ENCODE measurements around the gene NFIC. TPM values are rescaled to one million over a fixed set of nuclear protein-coding genes. Genes with fewer than 3 reads are reported as not detected.
"Not testable (repeated sequence)": the region's sequence is repeated elsewhere in the genome, so short reads cannot be mapped to it uniquely, and the experiment has no call there.

Gene NFIC
- total RNA-seq, 8 experiments from 2014 or later, result 0.82 to 77.5 (median 6.3) TPM

GRCh38 chr19:3441089-3441985 lies 75.0 kb downstream of the NFIC start:
- WGBS, 10 experiments, result 88 to 100% (median 93%) methylated on average over 3 to 9 of the region's 25 CpGs; no CpG with 5 or more reads in 5 of the 10 experiments
- ATAC-seq (replicated peaks in 6 of 8), result no peak
- Histone ChIP-seq H3K4me1 (replicated peaks in 1 of 2) (peaks cover 20 to 25% of the 10 kb centered on the region in 2 donors), H3K4me3 (no peak overlapping the region), H3K27ac (no peak overlapping the region)
- in situ Hi-C loops (cut with MboI; ENCODE audit: low pct_unique_long_range_greater_than_20kb in 2 of 9, low sequenced_read_pairs in 9 of 9, unreplicated experiment in 9 of 9), result no loop called here

DNA sequence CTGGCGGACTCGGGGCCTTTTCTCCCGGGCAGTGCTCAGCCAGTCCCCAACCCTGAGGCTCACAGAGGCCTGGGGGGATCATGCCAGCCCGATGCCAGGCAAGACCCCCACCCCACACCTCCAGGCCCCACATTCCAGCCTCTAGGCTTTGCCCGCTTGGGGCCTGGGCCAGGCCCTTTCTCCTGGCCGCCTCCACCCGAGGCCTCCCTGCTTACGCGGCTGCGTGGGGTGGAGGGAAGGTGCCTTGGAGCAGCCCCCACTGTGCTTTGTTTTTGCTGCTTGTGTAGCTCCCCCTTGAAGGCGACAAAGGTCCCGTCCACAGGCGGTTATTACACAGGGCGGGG lies 75.6 kb downstream of the NFIC start:
- peaks cover 20 to 25% of the 10 kb centered on the region in 2 donors for H3K4me1 ChIP-seq (replicated peaks in 1 of 2)
- no peak overlapping the region for H3K27ac ChIP-seq
- in situ Hi-C loops (cut with MboI; ENCODE audit: low pct_unique_long_range_greater_than_20kb in 2 of 9, low sequenced_read_pairs in 9 of 9, unreplicated experiment in 9 of 9), result no loop called here
- no peak for ATAC-seq (replicated peaks in 6 of 8)
- no peak overlapping the region for H3K4me3 ChIP-seq
- 52 to 100% (median 84%) methylated on average over 1 to 9 of the region's 14 CpGs; no CpG with 5 or more reads in 4 of the 10 experiments for WGBS, 10 experiments

DNA sequence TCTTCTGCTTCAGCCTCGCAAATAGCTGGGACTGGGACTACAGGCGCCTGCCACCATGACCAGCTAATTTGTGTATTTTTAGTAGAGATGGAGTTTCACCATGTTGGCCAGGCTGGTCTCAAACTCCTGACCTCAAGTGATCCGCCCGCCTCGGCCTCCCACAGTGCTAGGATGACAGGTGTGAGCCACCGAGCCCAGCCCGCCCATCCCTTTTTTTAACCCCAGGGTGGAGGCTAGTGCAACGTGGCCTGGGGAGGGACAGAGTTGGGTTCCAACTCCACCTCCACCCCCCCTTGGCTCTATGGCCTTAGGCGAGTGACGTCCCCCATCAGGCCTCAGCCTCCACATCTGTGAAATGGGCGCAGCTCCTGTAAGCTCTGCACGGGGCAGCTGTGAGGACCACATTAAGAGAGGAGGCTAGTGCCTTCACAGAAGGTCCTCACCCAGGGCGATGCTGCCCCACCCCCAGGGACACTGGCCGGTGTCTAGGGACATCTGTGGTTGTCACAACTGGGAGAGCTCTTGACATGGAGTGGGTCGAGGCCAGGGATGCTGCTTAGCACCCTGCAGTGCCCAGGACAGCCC lies 76.2 kb downstream of the NFIC start:
- Histone ChIP-seq H3K27ac (no peak overlapping the region), H3K4me3 (no peak overlapping the region), H3K4me1 (replicated peaks in 1 of 2) (peaks cover 20 to 25% of the 10 kb centered on the region in 2 donors)
- no peak for ATAC-seq (replicated peaks in 6 of 8)
- in situ Hi-C loops (cut with MboI; ENCODE audit: low pct_unique_long_range_greater_than_20kb in 2 of 9, low sequenced_read_pairs in 9 of 9, unreplicated experiment in 9 of 9), result no loop called here
- WGBS, 10 experiments, result 72 to 90% (median 75%) methylated on average over 4 of the region's 15 CpGs; no CpG with 5 or more reads in 7 of the 10 experiments

DNA sequence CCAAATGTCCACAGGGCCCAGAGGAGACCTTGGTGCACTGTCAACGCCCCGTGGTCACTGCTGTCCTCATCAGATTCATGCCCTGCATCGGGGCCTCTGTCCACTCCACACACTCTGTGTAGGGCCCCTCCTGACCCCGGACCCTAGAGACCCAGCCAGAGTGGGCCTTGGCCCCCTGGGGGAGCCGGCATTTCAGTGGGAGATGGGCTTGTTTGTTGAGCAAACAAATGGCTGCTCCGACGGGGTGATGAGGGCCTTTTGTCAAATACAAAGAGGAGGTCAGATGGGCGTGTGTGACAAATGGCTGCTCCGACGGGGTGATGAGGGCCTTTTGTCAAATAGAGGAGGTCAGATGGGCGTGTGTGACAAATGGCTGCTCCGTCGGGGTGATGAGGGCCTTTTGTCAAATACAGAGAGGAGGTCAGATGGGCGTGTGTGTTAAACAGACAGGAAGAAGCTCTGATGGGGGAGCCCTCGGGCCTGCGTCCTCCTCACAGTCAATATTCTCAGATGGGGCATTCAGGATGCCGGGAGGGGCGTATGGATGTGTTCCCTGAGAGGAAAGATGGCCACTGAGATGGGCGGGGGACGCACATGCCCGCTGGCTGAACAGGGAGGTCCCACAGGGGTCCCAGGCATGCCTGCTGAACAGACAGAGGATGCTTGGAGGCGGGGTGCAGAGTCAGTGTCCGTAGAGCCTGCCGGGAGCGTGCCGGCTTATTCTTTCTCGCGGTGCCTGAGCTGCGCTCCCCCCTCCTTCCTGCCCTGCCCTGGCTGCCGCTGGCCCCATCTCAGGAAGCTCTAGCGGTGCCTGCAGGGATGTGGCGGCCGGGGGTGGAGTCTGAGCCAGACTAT lies 77.7 kb downstream of the NFIC start:
- WGBS, 10 experiments, result 0 to 92% (median 1%) methylated on average over 1 to 11 of the region's 33 CpGs; no CpG with 5 or more reads in 4 of the 10 experiments
- Histone ChIP-seq H3K27ac (peak overlapping the region; percentile 81 to 83), H3K4me3 (peak overlapping the region in 2 of 5 donors; percentile 5 to 8), H3K4me1 (replicated peaks in 1 of 2) (peaks cover 20 to 25% of the 10 kb centered on the region in 2 donors)
- in situ Hi-C loops (cut with MboI; ENCODE audit: low pct_unique_long_range_greater_than_20kb in 2 of 9, low sequenced_read_pairs in 9 of 9, unreplicated experiment in 9 of 9), result no loop called here
- peak; percentile 45 to 92 (median 91) for ATAC-seq (replicated peaks in 6 of 8)

DNA sequence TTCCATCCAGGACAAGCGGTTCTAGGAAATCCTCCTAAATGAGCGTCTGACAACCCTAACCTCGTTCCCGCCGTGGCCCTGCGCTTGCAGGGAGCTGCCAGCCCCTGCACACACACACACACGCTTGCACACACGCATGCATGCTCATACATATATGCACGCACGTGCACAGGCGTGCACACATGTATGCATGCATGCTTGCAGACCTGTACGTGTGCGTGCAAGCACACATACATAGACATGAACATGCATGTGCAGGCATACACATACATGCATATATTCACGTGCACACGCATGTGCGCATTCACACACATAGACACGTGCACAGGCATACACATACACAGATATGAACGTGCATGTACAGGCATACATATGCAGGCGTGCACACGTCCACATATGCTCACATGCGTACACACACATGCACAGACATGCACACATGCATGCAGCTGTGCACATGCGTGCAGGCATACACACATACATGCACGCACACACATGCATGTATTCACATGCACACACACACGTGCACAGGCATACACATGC lies 78.4 kb downstream of the NFIC start:
- no peak for ATAC-seq (replicated peaks in 6 of 8)
- in situ Hi-C loops (cut with MboI; ENCODE audit: low pct_unique_long_range_greater_than_20kb in 2 of 9, low sequenced_read_pairs in 9 of 9, unreplicated experiment in 9 of 9), result no loop called here
- Histone ChIP-seq H3K27ac (peak overlapping the region; percentile 75 to 81), H3K4me1 (replicated peaks in 1 of 2) (peaks cover 20 to 25% of the 10 kb centered on the region in 2 donors), H3K4me3 (peak overlapping the region in 1 of 5 donors; percentile 8)
- WGBS, 10 experiments, result 0 to 100% (median 54%) methylated on average over 1 to 19 of the region's 24 CpGs; no CpG with 5 or more reads in 2 of the 10 experiments

- peaks cover 20 to 21% of the 10 kb centered on the region in 2 donors for H3K4me1 ChIP-seq (replicated peaks in 1 of 2)
- H3K4me3 ChIP-seq; ATAC-seq (replicated peaks in 6 of 8); in situ Hi-C loops (cut with MboI; ENCODE audit: low pct_unique_long_range_greater_than_20kb in 2 of 9, low sequenced_read_pairs in 9 of 9, unreplicated experiment in 9 of 9); H3K27ac ChIP-seq: not testable (repeated sequence)
- 76 to 100% (median 90%) methylated on average over 1 to 4 of the region's 4 CpGs; no CpG with 5 or more reads in 5 of the 10 experiments for WGBS, 10 experiments
Measured at GRCh38 chr19:3446657-3447056, 80.3 kb downstream of the NFIC start.

- H3K4me1 ChIP-seq (replicated peaks in 1 of 2), result peaks cover 13 to 14% of the 10 kb centered on the region in 2 donors
- ATAC-seq (replicated peaks in 6 of 8), result no peak
- H3K27ac ChIP-seq, result no peak overlapping the region
- in situ Hi-C loops (cut with MboI; ENCODE audit: low pct_unique_long_range_greater_than_20kb in 2 of 9, low sequenced_read_pairs in 9 of 9, unreplicated experiment in 9 of 9), result no loop called here
- WGBS, 10 experiments, result 75 to 89% (median 88%) methylated on average over 2 to 10 of the region's 28 CpGs; no CpG with 5 or more reads in 7 of the 10 experiments
- H3K4me3 ChIP-seq, result no peak overlapping the region
Measured at GRCh38 chr19:3448616-3449334, 82.4 kb downstream of the NFIC start.

- peaks cover 0 to 6% of the 10 kb centered on the region in 2 donors for H3K4me1 ChIP-seq (replicated peaks in 1 of 2)
- in situ Hi-C loops (cut with MboI; ENCODE audit: low pct_unique_long_range_greater_than_20kb in 2 of 9, low sequenced_read_pairs in 9 of 9, unreplicated experiment in 9 of 9), result loop anchor here in 2 of 9 experiments (25.0 kb wide), 1 partner anchor 114 kb away; no protein-coding TSS in a partner anchor
- 0 to 81% (median 40%) methylated on average over 1 to 11 of the region's 12 CpGs; no CpG with 5 or more reads in 2 of the 10 experiments for WGBS, 10 experiments
- no peak overlapping the region for H3K4me3 ChIP-seq
- no peak overlapping the region for H3K27ac ChIP-seq
- peak; percentile 64 to 94 (median 80) for ATAC-seq (replicated peaks in 6 of 8)
Measured at GRCh38 chr19:3450796-3451411, 84.5 kb downstream of the NFIC start.

GRCh38 chr19:3451451-3451866 lies 85.1 kb downstream of the NFIC start:
- peak in 1 of 8 experiments; percentile 8 for ATAC-seq (replicated peaks in 6 of 8)
- Histone ChIP-seq H3K4me3 (no peak overlapping the region), H3K27ac (no peak overlapping the region), H3K4me1 (replicated peaks in 1 of 2) (peaks cover 0 to 10% of the 10 kb centered on the region in 2 donors)
- WGBS, 10 experiments, result 0 to 93% (median 57%) methylated on average over 1 to 5 of the region's 10 CpGs; no CpG with 5 or more reads in 2 of the 10 experiments
- in situ Hi-C loops (cut with MboI; ENCODE audit: low pct_unique_long_range_greater_than_20kb in 2 of 9, low sequenced_read_pairs in 9 of 9, unreplicated experiment in 9 of 9), result loop anchor here in 2 of 9 experiments (25.0 kb wide), 1 partner anchor 114 kb away; no protein-coding TSS in a partner anchor

GRCh38 chr19:3452171-3452941 lies 86.0 kb downstream of the NFIC start:
- no peak overlapping the region for H3K4me3 ChIP-seq
- H3K4me1 ChIP-seq (replicated peaks in 1 of 2), result peaks cover 2 to 16% of the 10 kb centered on the region in 2 donors
- H3K27ac ChIP-seq, result no peak overlapping the region
- WGBS, 10 experiments, result 80 to 100% (median 94%) methylated on average over 1 to 20 of the region's 38 CpGs; no CpG with 5 or more reads in 3 of the 10 experiments
- no peak for ATAC-seq (replicated peaks in 6 of 8)
- in situ Hi-C loops (cut with MboI; ENCODE audit: low pct_unique_long_range_greater_than_20kb in 2 of 9, low sequenced_read_pairs in 9 of 9, unreplicated experiment in 9 of 9), result loop anchor here in 2 of 9 experiments (25.0 kb wide), 1 partner anchor 115 kb away; no protein-coding TSS in a partner anchor

DNA sequence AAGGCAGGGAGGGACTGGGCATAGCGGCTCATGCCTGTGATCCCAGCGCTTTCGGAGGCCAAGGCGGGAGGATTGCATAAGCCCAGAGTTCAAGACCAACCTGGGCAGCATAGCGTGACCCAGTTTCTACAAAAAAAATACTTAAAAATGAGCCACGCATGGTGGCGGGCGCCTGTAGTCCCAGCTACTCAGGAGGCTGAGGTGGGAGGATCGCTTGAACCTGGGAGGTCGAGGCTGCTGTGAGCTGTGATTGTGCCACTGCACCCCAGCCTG lies 86.5 kb downstream of the NFIC start:
- in situ Hi-C loops (cut with MboI; ENCODE audit: low pct_unique_long_range_greater_than_20kb in 2 of 9, low sequenced_read_pairs in 9 of 9, unreplicated experiment in 9 of 9), result loop anchor here in 2 of 9 experiments (25.0 kb wide), 1 partner anchor 116 kb away; no protein-coding TSS in a partner anchor
- not testable (repeated sequence) for ATAC-seq (replicated peaks in 6 of 8); H3K27ac ChIP-seq; H3K4me3 ChIP-seq
- peaks cover 8 to 20% of the 10 kb centered on the region in 2 donors for H3K4me1 ChIP-seq (replicated peaks in 1 of 2)
- 40 to 100% (median 95%) methylated on average over 1 to 4 of the region's 10 CpGs; no CpG with 5 or more reads in 4 of the 10 experiments for WGBS, 10 experiments

Measured in motor neuron (in vitro differentiated cells).